ENCODE data around the gene TULP4. TPM values are rescaled to one million over a fixed set of nuclear protein-coding genes. Genes with fewer than 3 reads are reported as not detected.

The TULP4 gene
- total RNA-seq, 2 donors from 2014 or later, result 19.5 to 20.8 TPM

- Mint-ChIP-seq H3K36me3 (ENCODE audit: insufficient read depth in 2 of 2) (peaks cover 0 to 2% of the 10 kb centered on the region in 2 donors), H3K4me3 (peak overlapping the region; percentile 52 to 99), H3K27ac (peak overlapping the region; percentile 27), H3K4me1 (ENCODE audit: low read depth) (peaks cover 33% of the 10 kb centered on the region), H3K27me3 (ENCODE audit: low read depth) (no peaks in the 10 kb centered on the region), H3K9me3 (no peaks in the 10 kb centered on the region)
- DNase-seq (no peak), ATAC-seq (replicated peaks in 1 of 2) (no peak)
These were observed 247.2 kb downstream of the TULP4 start for GRCh38 chr6:158559338-158559894.

DNA sequence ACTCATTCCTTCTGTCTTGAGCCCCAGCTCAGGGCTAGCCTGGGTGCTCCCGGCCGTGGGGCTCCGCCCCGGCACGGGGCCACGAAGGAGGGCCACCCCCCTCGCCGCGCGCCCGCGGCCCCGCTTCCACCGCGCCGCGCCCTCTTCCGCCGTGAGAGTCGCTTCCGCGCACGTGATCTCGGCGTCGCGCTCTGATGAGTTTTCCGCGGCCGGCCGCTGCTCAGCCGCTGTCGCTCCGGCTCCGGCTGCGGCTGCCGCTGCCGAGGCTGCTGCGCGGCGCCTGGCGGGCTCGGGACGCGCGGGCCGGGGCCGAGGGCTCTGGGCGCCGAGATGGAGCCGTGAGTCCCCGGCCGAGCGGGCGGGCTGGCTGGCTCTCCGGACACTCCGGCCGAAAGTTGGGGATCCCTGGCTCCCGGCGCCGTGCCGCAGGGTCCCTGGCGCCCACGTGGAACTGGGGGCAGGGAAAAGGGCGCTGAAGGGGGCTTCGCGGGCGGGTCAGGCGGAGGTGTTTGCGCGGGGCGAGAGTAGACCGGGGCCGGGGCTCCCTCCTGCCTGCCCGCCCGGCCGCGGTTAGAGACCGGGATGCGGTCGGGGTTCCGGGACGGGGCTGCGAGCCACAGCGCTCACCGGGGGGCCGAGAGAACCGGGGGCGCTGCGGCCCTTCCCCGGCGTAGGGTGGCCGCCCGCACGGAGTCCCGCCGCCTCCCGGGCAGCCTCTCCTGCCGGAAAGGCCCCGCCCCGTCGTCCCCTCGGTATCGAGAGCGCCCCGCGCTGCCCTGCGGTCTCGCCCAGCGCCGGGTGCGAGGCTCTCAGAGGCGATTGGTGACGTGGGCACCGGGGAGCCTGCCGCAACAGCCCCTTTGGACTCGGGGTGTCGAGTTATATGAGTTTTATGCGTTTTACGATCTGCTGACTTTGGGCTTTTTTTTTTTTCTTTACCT is 247.9 kb downstream of the TULP4 start, which contains the start of gene TMEM181:
Gene TMEM181, plus strand, starts transcription at position 197 of the 941 bp plus-strand sequence. Its CDS starts 134 bp downstream, at position 331.
- Mint-ChIP-seq H3K9me3 (no peaks in the 10 kb centered on the region), H3K4me1 (ENCODE audit: low read depth) (peaks cover 40% of the 10 kb centered on the region), H3K36me3 (ENCODE audit: insufficient read depth in 2 of 2) (peaks cover 0 to 2% of the 10 kb centered on the region in 2 donors), H3K27me3 (ENCODE audit: low read depth) (no peaks in the 10 kb centered on the region), H3K4me3 (peak within 1 kb of the TSS; percentile 98 to 99), H3K27ac (peak within 1 kb of the TSS; percentile 97)
- ATAC-seq (replicated peaks in 1 of 2), result peak; percentile 91 to 93
- peak; percentile 88 to 91 for DNase-seq

- H3K36me3 Mint-ChIP-seq (ENCODE audit: insufficient read depth in 2 of 2), result peaks cover 0 to 2% of the 10 kb centered on the region in 2 donors
- H3K9me3 Mint-ChIP-seq, result no peaks in the 10 kb centered on the region
- H3K27ac Mint-ChIP-seq, result peak overlapping the region; percentile 97
- ATAC-seq (replicated peaks in 1 of 2) (peak in 1 of 2 donors; percentile 12), DNase-seq (no peak)
- H3K4me1 Mint-ChIP-seq (ENCODE audit: low read depth), result peaks cover 45% of the 10 kb centered on the region
- H3K4me3 Mint-ChIP-seq, result peak overlapping the region; percentile 98 to 99
- H3K27me3 Mint-ChIP-seq (ENCODE audit: low read depth), result no peaks in the 10 kb centered on the region
These were observed 248.6 kb downstream of the TULP4 start for GRCh38 chr6:158560836-158561320.

Other genes starting within 250 kb of the TULP4 start
- gene SERAC1, start 144.2 kb upstream of the TULP4 start, total RNA-seq, result 1 to 10 TPM; 6.0 to 8.6 TPM
- 10 to 100 TPM; 20.7 to 23.9 TPM for gene GTF2H5, start 144.1 kb upstream of the TULP4 start, total RNA-seq
- 10 to 100 TPM; 12.9 to 14.1 TPM for gene TMEM181, start 247.6 kb downstream of the TULP4 start, total RNA-seq